K562 (cell line): ENCODE results near the gene EFEMP2. TPM values are rescaled to one million over a fixed set of nuclear protein-coding genes. Genes with fewer than 3 reads are reported as not detected.

Experiments used
- ARID2 ChIP-seq: fragments of 450-650 bp; IDR thresholded peaks from 2 replicates; pipeline ENCODE4 v1.6.1; 2017; ENCODE audit warnings: antibody characterized with exemption, mild to moderate bottlenecking
- CEBPG ChIP-seq, 3 experiments: fragments of 200-800 bp in 1 of 3; sonication (Bioruptor generic) in 1 of 3; sonication (generic) in 1 of 3; formaldehyde crosslinking in 1 of 3; IDR thresholded peaks in 2 of 3; conservative IDR thresholded peaks in 1 of 3; 2 replicates each; pipeline versions ENCODE4 v1.6.1 to v1.8.0; 2016 to 2022; ENCODE audit warnings: missing compliant biosample characterization in 2 of 3, missing genetic modification characterization in 2 of 3, mild to moderate bottlenecking in 1 of 3, missing genetic modification reagents in 1 of 3
- CHD2 ChIP-seq: IDR thresholded peaks from 2 replicates; pipeline ENCODE4 v1.6.1; 2011; ENCODE audit warnings: low read depth, low read length
- ETS2 ChIP-seq: IDR thresholded peaks from 2 replicates; pipeline ENCODE4 v1.6.1; 2016; ENCODE audit warnings: borderline replicate concordance, missing genetic modification characterization, mild to moderate bottlenecking, moderate library complexity, missing compliant biosample characterization; ENCODE audit not compliant: poor library complexity, severe bottlenecking
- GABPB1 ChIP-seq: sonication (generic); formaldehyde crosslinking; IDR thresholded peaks from 2 replicates; pipeline ENCODE4 v1.8.0; 2022; ENCODE audit warnings: mild to moderate bottlenecking, missing genetic modification reagents
- HDAC1 ChIP-seq, 2 experiments: fragments of 450-650 bp; IDR thresholded peaks; 2 replicates each; pipeline ENCODE4 v1.6.1; 2016 to 2017; ENCODE audit warnings: inconsistent platforms in 1 of 2, mild to moderate bottlenecking in 1 of 2, moderate library complexity in 1 of 2
- ILK ChIP-seq: fragments of 450-650 bp; IDR thresholded peaks from 2 replicates; pipeline ENCODE4 v1.6.1; 2016; ENCODE audit warnings: missing genetic modification characterization, low read depth, mild to moderate bottlenecking, missing compliant biosample characterization, moderate library complexity, borderline replicate concordance
- MYNN ChIP-seq, 2 experiments: sonication (generic); formaldehyde crosslinking in 1 of 2; IDR thresholded peaks; 2 replicates each; pipeline versions ENCODE4 v1.5.0 to v1.6.1; 2016 to 2020; ENCODE audit warnings: antibody characterized with exemption in 1 of 2, missing genetic modification reagents in 1 of 2
- PHF20 ChIP-seq: fragments of 450-650 bp; IDR thresholded peaks from 2 replicates; pipeline ENCODE4 v1.6.1; 2018; ENCODE audit not compliant: partially characterized antibody
- RBM39 ChIP-seq: fragments of 200-400 bp; formaldehyde crosslinking; optimal IDR thresholded peaks from 2 replicates; pipeline ENCODE3; 2018; ENCODE audit warnings: low read depth, low read length
- SNIP1 ChIP-seq: fragments of 450-650 bp; IDR thresholded peaks from 2 replicates; pipeline ENCODE4 v1.7.1; 2017; ENCODE audit warnings: low read depth, mild to moderate bottlenecking
- SREBF1 ChIP-seq: fragments of 150-350 bp; IDR thresholded peaks from 2 replicates; pipeline ENCODE4 v1.6.1; 2014; ENCODE audit warnings: antibody characterized with exemption, low read depth, low read length, borderline replicate concordance
- TRIM28 ChIP-seq: fragments of 450-650 bp; IDR thresholded peaks from 2 replicates; pipeline ENCODE4 v1.6.1; 2017
- ZNF12 ChIP-seq: sonication (generic); formaldehyde crosslinking; IDR thresholded peaks from 2 replicates; pipeline ENCODE4 v1.4.0; 2020; ENCODE audit warnings: mild to moderate bottlenecking, missing genetic modification reagents
- ZNF77 ChIP-seq: fragments of 250-450 bp; sonication (Bioruptor Pico); IDR thresholded peaks from 2 replicates; pipeline ENCODE4 v1.5.0; 2020
- polyA plus RNA-seq, 8 experiments: library from polyadenylated mRNA; depleted of rRNA in 4 of 8; stranded (reverse) in 5 of 8; unstranded in 3 of 8; fragments of >200 nt; fragmentation: Nextera tagmentation in 2 of 8; fragmentation: Illumina TruSeq in 1 of 8; extraction: Ambion mirVana in 2 of 8; extraction: Trizol in 1 of 8; gene quantifications; 2 replicates each; pipeline versions ENCODE4 v1.2.1 to v1.2.3, GENCODE V29; 2011 to 2014; ENCODE audit warnings: inconsistent platforms in 1 of 8, missing spikeins in 1 of 8
- total RNA-seq, 7 experiments: library from RNA; depleted of rRNA in 6 of 7; stranded (reverse); fragments of >200 nt in 6 of 7; fragmentation: Illumina TruSeq in 2 of 7; extraction: Trizol in 2 of 7; gene quantifications; 2 replicates each; pipeline versions ENCODE4 v1.2.1 to v1.2.3, GENCODE V29; 2011 to 2021; ENCODE audit warnings: low replicate concordance in 1 of 7
- TF ChIP-seq, protein P1 (sequence below): sonication (generic); formaldehyde crosslinking; IDR thresholded peaks from 2 replicates; pipeline ENCODE4 v1.8.0; 2022; ENCODE audit warnings: mild to moderate bottlenecking, missing genetic modification reagents
- TF ChIP-seq, protein P2 (sequence below): fragments of 250-450 bp; sonication (Bioruptor Pico); IDR thresholded peaks from 2 replicates; pipeline ENCODE4 v1.6.1; 2021; ENCODE audit warnings: mild to moderate bottlenecking
- TF ChIP-seq, protein P3 (sequence below), 2 experiments: fragments of 450-650 bp; IDR thresholded peaks; 2 replicates each; pipeline ENCODE4 v1.6.1; 2018; ENCODE audit warnings: mild to moderate bottlenecking in 2 of 2, low read depth in 1 of 2; ENCODE audit not compliant: partially characterized antibody in 2 of 2
- TF ChIP-seq, protein P4 (sequence below), 2 experiments: IDR thresholded peaks; 2 replicates each; pipeline ENCODE4 v1.6.1; 2011; ENCODE audit warnings: borderline replicate concordance in 1 of 2, control low read depth in 1 of 2, low read depth in 1 of 2, low read length in 1 of 2, mild to moderate bottlenecking in 1 of 2, mixed read lengths in 1 of 2, moderate library complexity in 1 of 2; ENCODE audit not compliant: insufficient read depth in 1 of 2, insufficient read length in 1 of 2, poor library complexity in 1 of 2, severe bottlenecking in 1 of 2; ENCODE audit errors: extremely low read depth in 1 of 2

Gene EFEMP2
- total and polyA plus RNA-seq, 9 of the 15 experiments (the other 6 are each of a cell fraction or from before 2014, with no cell fraction given): 0.07 to 2.9 (median 0.69) TPM; not detected in 1

DNA sequence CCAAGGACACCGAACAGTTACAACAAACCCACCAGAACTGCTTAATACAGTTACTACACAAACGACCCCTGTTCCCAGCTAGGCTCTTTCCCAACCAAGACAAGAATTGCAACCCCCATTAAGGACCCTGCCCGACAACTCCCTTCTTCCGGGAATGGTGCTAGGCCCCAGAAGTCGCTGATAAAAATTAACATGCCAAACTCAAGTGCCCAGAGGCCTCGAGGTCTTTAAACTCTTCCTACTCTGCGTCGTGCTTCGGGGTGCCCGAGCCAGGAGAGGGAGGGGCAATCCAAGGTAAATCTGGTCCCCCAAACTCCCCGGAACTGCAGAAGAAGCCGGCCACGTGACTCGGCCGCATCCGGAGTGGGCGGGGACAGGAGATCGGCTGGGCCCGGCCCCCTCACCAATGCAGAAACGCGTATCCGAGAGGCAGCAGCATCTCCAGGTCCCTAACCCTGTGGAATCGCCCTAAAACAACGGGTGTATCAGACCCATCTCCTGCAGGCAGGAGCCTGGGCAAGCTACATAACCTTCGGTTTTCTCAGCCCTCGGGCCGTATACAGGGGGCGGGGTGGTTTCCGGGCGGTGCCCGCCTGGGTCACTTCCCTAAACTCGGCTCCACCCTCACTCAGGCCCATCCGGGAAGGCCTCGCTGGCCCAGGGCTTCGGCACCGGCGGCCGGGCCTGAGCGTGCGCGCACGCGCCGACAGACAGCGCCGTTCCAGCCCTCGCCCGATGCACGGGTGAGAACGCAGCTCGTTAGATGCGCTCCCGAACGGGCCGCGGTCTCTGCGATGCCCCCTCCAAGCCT, 15.7 kb downstream of the EFEMP2 start (continued):
- TF ChIP-seq, protein P1, sequence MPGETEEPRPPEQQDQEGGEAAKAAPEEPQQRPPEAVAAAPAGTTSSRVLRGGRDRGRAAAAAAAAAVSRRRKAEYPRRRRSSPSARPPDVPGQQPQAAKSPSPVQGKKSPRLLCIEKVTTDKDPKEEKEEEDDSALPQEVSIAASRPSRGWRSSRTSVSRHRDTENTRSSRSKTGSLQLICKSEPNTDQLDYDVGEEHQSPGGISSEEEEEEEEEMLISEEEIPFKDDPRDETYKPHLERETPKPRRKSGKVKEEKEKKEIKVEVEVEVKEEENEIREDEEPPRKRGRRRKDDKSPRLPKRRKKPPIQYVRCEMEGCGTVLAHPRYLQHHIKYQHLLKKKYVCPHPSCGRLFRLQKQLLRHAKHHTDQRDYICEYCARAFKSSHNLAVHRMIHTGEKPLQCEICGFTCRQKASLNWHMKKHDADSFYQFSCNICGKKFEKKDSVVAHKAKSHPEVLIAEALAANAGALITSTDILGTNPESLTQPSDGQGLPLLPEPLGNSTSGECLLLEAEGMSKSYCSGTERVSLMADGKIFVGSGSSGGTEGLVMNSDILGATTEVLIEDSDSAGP: no peak
- TF ChIP-seq TRIM28 (no peak), RBM39 (peak; percentile 26), CEBPG (CRISPR knock-in tag; IDR thresholded peaks at IDR 0.05) (peak; percentile 40; the same call in 1 of the 2 replicates), CEBPG (tag; conservative IDR thresholded peaks at IDR 0.05 in 1 of 2, IDR thresholded peaks at IDR 0.05 in 1 of 2) (no peak), ETS2 (tag) (no peak), PHF20 (peak; percentile 42), SNIP1 (no peak), MYNN (IDR thresholded peaks at IDR 0.05) (no peak), MYNN (CRISPR knock-in tag; IDR thresholded peaks at IDR 0.05) (no peak), GABPB1 (CRISPR knock-in tag) (peak; percentile 75; the same call in 1 of the 2 replicates), CHD2 (no peak), ZNF77 (CRISPR knock-in tag) (no peak), ZNF12 (CRISPR knock-in tag) (peak; percentile 60), ILK (no peak), HDAC1 (IDR thresholded peaks at IDR 0.05) (peak in 1 of 2 experiments; percentile 92; a peak in 2 of 4 replicates), SREBF1 (no peak), ARID2 (no peak)
- TF ChIP-seq, protein P2, sequence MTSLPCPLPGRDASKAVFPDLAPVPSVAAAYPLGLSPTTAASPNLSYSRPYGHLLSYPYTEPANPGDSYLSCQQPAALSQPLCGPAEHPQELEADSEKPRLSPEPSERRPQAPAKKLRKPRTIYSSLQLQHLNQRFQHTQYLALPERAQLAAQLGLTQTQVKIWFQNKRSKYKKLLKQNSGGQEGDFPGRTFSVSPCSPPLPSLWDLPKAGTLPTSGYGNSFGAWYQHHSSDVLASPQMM (CRISPR knock-in tag): no peak
- TF ChIP-seq, protein P3, sequence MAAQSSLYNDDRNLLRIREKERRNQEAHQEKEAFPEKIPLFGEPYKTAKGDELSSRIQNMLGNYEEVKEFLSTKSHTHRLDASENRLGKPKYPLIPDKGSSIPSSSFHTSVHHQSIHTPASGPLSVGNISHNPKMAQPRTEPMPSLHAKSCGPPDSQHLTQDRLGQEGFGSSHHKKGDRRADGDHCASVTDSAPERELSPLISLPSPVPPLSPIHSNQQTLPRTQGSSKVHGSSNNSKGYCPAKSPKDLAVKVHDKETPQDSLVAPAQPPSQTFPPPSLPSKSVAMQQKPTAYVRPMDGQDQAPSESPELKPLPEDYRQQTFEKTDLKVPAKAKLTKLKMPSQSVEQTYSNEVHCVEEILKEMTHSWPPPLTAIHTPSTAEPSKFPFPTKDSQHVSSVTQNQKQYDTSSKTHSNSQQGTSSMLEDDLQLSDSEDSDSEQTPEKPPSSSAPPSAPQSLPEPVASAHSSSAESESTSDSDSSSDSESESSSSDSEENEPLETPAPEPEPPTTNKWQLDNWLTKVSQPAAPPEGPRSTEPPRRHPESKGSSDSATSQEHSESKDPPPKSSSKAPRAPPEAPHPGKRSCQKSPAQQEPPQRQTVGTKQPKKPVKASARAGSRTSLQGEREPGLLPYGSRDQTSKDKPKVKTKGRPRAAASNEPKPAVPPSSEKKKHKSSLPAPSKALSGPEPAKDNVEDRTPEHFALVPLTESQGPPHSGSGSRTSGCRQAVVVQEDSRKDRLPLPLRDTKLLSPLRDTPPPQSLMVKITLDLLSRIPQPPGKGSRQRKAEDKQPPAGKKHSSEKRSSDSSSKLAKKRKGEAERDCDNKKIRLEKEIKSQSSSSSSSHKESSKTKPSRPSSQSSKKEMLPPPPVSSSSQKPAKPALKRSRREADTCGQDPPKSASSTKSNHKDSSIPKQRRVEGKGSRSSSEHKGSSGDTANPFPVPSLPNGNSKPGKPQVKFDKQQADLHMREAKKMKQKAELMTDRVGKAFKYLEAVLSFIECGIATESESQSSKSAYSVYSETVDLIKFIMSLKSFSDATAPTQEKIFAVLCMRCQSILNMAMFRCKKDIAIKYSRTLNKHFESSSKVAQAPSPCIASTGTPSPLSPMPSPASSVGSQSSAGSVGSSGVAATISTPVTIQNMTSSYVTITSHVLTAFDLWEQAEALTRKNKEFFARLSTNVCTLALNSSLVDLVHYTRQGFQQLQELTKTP (IDR thresholded peaks at IDR 0.05; ENCODE audit: low read depth in 1 of 2, partially characterized antibody in 2 of 2): no peak
- TF ChIP-seq, protein P4, sequence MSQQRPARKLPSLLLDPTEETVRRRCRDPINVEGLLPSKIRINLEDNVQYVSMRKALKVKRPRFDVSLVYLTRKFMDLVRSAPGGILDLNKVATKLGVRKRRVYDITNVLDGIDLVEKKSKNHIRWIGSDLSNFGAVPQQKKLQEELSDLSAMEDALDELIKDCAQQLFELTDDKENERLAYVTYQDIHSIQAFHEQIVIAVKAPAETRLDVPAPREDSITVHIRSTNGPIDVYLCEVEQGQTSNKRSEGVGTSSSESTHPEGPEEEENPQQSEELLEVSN (IDR thresholded peaks at IDR 0.05; ENCODE audit: borderline replicate concordance in 1 of 2, extremely low read depth in 1 of 2, insufficient read depth in 1 of 2, insufficient read length in 1 of 2, low read depth in 1 of 2, low read length in 1 of 2, poor library complexity in 1 of 2, severe bottlenecking in 1 of 2): peak in 1 of 2 experiments; percentile 16
